Subcutaneous adipose tissue (tissue), 4 donors: ENCODE results near the gene USP9Y. TPM values are rescaled to one million over a fixed set of nuclear protein-coding genes. Genes with fewer than 3 reads are reported as not detected.

Source experiments
- CTCF ChIP-seq: fragments of 450-650 bp; IDR thresholded peaks from one replicate; pipeline ENCODE4 v1.5.1; 2016; ENCODE audit warnings: low read depth, mild to moderate bottlenecking, control low read depth, antibody characterized with exemption, moderate library complexity
- total RNA-seq, 4 donors: library from RNA; depleted of rRNA; stranded (reverse); fragments of >200 nt; gene quantifications; one replicate each; pipeline ENCODE4 v1.1.0, GENCODE V29; 2016

USP9Y gene
- total RNA-seq, 4 donors from 2014 or later: under 0.01 to 34.4 (median 13.5) TPM

- TF ChIP-seq CTCF: no peak
Measured at GRCh38 chrY:12841368-12841767, 140.3 kb downstream of the USP9Y start.

- TF ChIP-seq CTCF: no peak
Measured at GRCh38 chrY:12846793-12847192, 145.8 kb downstream of the USP9Y start.

- no peak for TF ChIP-seq CTCF
Measured at GRCh38 chrY:12855791-12856275, 154.8 kb downstream of the USP9Y start.

- TF ChIP-seq CTCF: no peak
Measured at GRCh38 chrY:12867960-12868359, 166.9 kb downstream of the USP9Y start.

GRCh38 chrY:12896973-12897372, 195.9 kb downstream of the USP9Y start:
- no peak for TF ChIP-seq CTCF

- TF ChIP-seq CTCF: no peak
Measured at GRCh38 chrY:12898604-12899003, 197.6 kb downstream of the USP9Y start.

GRCh38 chrY:12904618-12905516, 203.8 kb downstream of the USP9Y start, which contains the start of gene DDX3Y:
Gene DDX3Y (plus strand): TSS chrY:12904868. CDS start chrY:12904937, 69 bp downstream.
- TF ChIP-seq CTCF: no peak
